Panc1 (cell line): ENCODE measurements around the gene GPHN. TPM values are rescaled to one million over a fixed set of nuclear protein-coding genes. Genes with fewer than 3 reads are reported as not detected.

Experiments used
- ATAC-seq: fragments of 200-7000 bp; cut with Tn5 transposase; 2 replicates; pipeline ENCODE4 v1.9.1; 2020; ENCODE audit warnings: mild to moderate bottlenecking, moderate library complexity
- BruUV-seq: library from RNA; stranded (reverse); fragments of 400-500 nt; replicated peaks from 2 replicates; lab custom pipeline; 2021; lab: Mats Ljungman, UMichigan
- CTCF ChIA-PET: fragments of 300-600 bp; sonication (Branson Sonifier 250); formaldehyde crosslinking; loops from one replicate; lab custom pipeline; 2022; ENCODE audit warnings: antibody characterized with exemption; lab: Charles Lee
- POLR2A ChIA-PET: fragments of 300-600 bp; sonication (Branson Sonifier 250); formaldehyde crosslinking; loops from one replicate; lab custom pipeline; 2022; ENCODE audit warnings: antibody characterized with exemption; lab: Charles Lee
- DNase-seq: peaks from one replicate; pipeline ENCODE4 v3.0.0-alpha.2; 2010; ENCODE audit warnings: low read depth, low spot score
- H3K27ac ChIP-seq: 2 replicates; pipeline ENCODE4 v1.5.1; 2011; ENCODE audit warnings: mild to moderate bottlenecking, low read length, inconsistent platforms
- H3K27me3 ChIP-seq: fragments of 200-500 bp; sonication (Bioruptor generic); 2 replicates; pipeline ENCODE4 v1.6.0; 2014; ENCODE audit warnings: low read length, inconsistent platforms; ENCODE audit not compliant: control insufficient read depth, insufficient read depth
- H3K36me3 ChIP-seq: fragments of 200-500 bp; sonication (Bioruptor generic); 2 replicates; pipeline ENCODE4 v1.5.1; 2014; ENCODE audit warnings: inconsistent platforms, mild to moderate bottlenecking, low read length, moderate library complexity; ENCODE audit not compliant: control insufficient read depth, insufficient read depth
- H3K4me1 ChIP-seq: 2 replicates; pipeline ENCODE4 v1.5.1; 2011; ENCODE audit warnings: inconsistent platforms, mild to moderate bottlenecking, low read length, moderate library complexity; ENCODE audit not compliant: control insufficient read depth, insufficient read depth
- H3K4me3 ChIP-seq, 2 experiments: 2 replicates each; pipeline ENCODE4 v1.5.1; 2011 to 2012; ENCODE audit warnings: low read depth in 2 of 2, low read length in 2 of 2, mild to moderate bottlenecking in 2 of 2, inconsistent platforms in 1 of 2, moderate library complexity in 1 of 2
- H3K9me3 ChIP-seq: fragments of 200-500 bp; sonication (Bioruptor generic); 2 replicates; pipeline ENCODE4 v1.5.1; 2014; ENCODE audit warnings: low read depth, mild to moderate bottlenecking, inconsistent platforms, low read length, moderate library complexity; ENCODE audit not compliant: control insufficient read depth, insufficient read depth
- POLR2AphosphoS5 ChIP-seq: IDR thresholded peaks from 2 replicates; pipeline ENCODE4 v1.6.1; 2012; ENCODE audit warnings: mild to moderate bottlenecking, low read depth, low read length, moderate library complexity
- SIN3A ChIP-seq: IDR thresholded peaks from 2 replicates; pipeline ENCODE4 v1.6.1; 2012; ENCODE audit warnings: low read depth, mild to moderate bottlenecking, low read length, moderate library complexity, borderline replicate concordance; ENCODE audit not compliant: insufficient read depth
- TCF7L2 ChIP-seq: IDR thresholded peaks from 2 replicates; pipeline ENCODE4 v1.6.1; 2011; ENCODE audit warnings: mild to moderate bottlenecking, low read depth, low read length, inconsistent platforms
- in situ Hi-C: cut with HindIII; loops from 2 replicates; pipeline ENCODE4 v1.10.0; 2016; ENCODE audit warnings: low sequenced_read_pairs, low pct_unique_long_range_greater_than_20kb
- intact Hi-C: fragments of 100-400 bp; cut with micrococcal nuclease; formaldehyde crosslinking; loops from one replicate; pipeline ENCODE4 v1.10.0; 2022; ENCODE audit not compliant: unreplicated experiment
- total RNA-seq: library from RNA; stranded (reverse); gene quantifications from one replicate; pipeline ENCODE4 v1.2.1, GENCODE V29; 2021; ENCODE audit not compliant: unreplicated experiment
- TF ChIP-seq, protein P1 (sequence below): fragments of 450-650 bp; IDR thresholded peaks from 2 replicates; pipeline ENCODE4 v1.5.1; 2017; ENCODE audit warnings: mild to moderate bottlenecking
- TF ChIP-seq, protein P2 (sequence below), 2 experiments: IDR thresholded peaks; 2 replicates each; pipeline ENCODE4 v1.6.1; 2011 to 2012; ENCODE audit warnings: low read depth in 2 of 2, control low read depth in 1 of 2, low read length in 1 of 2, mild to moderate bottlenecking in 1 of 2, moderate library complexity in 1 of 2; ENCODE audit not compliant: insufficient read depth in 1 of 2

The GPHN gene
- total RNA-seq, 1 experiment from 2014 or later: 26.6 TPM

GRCh38 chr14:66802962-66803361 is 295.0 kb downstream of the GPHN start:
- CTCF ChIA-PET: no interaction called here

DNA sequence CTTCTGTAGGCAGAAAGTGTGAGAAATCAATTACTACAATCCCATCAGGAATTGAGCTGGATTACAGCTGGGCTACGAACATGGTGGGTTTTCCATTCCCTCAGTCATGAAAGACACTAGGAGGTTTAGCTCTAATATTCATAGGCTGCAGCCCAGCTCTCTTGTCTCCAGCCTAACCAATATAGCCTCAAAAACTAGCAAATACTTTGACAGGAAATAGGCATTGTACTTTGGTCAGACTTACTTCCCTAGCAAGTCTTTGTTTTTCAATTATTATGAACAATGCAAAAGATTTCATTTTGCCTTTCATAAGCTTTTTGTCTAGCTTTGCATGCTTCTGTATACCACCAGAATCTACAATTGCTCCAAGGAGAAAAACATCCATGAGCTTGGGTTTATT is 296.2 kb downstream of the GPHN start:
- DNase-seq: no peak
- no peak overlapping the region for H3K27ac ChIP-seq
- H3K4me3 ChIP-seq: no peak overlapping the region
- BruUV-seq: no TSS peak
- H3K27me3 ChIP-seq: no peaks in the 10 kb centered on the region
- no peaks in the 10 kb centered on the region for H3K4me1 ChIP-seq
- in situ Hi-C loops: no loop called here
- no peaks in the 10 kb centered on the region for H3K9me3 ChIP-seq
- TF ChIP-seq, protein P1, sequence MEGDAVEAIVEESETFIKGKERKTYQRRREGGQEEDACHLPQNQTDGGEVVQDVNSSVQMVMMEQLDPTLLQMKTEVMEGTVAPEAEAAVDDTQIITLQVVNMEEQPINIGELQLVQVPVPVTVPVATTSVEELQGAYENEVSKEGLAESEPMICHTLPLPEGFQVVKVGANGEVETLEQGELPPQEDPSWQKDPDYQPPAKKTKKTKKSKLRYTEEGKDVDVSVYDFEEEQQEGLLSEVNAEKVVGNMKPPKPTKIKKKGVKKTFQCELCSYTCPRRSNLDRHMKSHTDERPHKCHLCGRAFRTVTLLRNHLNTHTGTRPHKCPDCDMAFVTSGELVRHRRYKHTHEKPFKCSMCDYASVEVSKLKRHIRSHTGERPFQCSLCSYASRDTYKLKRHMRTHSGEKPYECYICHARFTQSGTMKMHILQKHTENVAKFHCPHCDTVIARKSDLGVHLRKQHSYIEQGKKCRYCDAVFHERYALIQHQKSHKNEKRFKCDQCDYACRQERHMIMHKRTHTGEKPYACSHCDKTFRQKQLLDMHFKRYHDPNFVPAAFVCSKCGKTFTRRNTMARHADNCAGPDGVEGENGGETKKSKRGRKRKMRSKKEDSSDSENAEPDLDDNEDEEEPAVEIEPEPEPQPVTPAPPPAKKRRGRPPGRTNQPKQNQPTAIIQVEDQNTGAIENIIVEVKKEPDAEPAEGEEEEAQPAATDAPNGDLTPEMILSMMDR: no peak
- TF ChIP-seq TCF7L2 (no peak), POLR2AphosphoS5 (no peak), SIN3A (no peak)
- TF ChIP-seq, protein P2, sequence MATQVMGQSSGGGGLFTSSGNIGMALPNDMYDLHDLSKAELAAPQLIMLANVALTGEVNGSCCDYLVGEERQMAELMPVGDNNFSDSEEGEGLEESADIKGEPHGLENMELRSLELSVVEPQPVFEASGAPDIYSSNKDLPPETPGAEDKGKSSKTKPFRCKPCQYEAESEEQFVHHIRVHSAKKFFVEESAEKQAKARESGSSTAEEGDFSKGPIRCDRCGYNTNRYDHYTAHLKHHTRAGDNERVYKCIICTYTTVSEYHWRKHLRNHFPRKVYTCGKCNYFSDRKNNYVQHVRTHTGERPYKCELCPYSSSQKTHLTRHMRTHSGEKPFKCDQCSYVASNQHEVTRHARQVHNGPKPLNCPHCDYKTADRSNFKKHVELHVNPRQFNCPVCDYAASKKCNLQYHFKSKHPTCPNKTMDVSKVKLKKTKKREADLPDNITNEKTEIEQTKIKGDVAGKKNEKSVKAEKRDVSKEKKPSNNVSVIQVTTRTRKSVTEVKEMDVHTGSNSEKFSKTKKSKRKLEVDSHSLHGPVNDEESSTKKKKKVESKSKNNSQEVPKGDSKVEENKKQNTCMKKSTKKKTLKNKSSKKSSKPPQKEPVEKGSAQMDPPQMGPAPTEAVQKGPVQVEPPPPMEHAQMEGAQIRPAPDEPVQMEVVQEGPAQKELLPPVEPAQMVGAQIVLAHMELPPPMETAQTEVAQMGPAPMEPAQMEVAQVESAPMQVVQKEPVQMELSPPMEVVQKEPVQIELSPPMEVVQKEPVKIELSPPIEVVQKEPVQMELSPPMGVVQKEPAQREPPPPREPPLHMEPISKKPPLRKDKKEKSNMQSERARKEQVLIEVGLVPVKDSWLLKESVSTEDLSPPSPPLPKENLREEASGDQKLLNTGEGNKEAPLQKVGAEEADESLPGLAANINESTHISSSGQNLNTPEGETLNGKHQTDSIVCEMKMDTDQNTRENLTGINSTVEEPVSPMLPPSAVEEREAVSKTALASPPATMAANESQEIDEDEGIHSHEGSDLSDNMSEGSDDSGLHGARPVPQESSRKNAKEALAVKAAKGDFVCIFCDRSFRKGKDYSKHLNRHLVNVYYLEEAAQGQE (IDR thresholded peaks at IDR 0.05; ENCODE audit: insufficient read depth in 1 of 2, low read depth in 2 of 2, low read length in 1 of 2): no peak
- no peaks in the 10 kb centered on the region for H3K36me3 ChIP-seq
- intact Hi-C loops: no loop called here
- ATAC-seq: no peak
- ChIA-PET CTCF (no interaction called here), POLR2A (no interaction called here)

More at GRCh38 chr14:66802962-66803361, 295.0 kb downstream of the GPHN start:
- no peak overlapping the region for H3K27ac ChIP-seq
- H3K4me1 ChIP-seq: no peaks in the 10 kb centered on the region
- in situ Hi-C loops: no loop called here
- DNase-seq (no peak), ATAC-seq (no peak)
- TF ChIP-seq SIN3A (no peak), POLR2AphosphoS5 (no peak), TCF7L2 (no peak)
- TF ChIP-seq, protein P2 (IDR thresholded peaks at IDR 0.05; ENCODE audit: insufficient read depth in 1 of 2, low read depth in 2 of 2, low read length in 1 of 2): no peak
- TF ChIP-seq, protein P1: no peak
- H3K9me3 ChIP-seq: no peaks in the 10 kb centered on the region
- no TSS peak for BruUV-seq
- H3K4me3 ChIP-seq: no peak overlapping the region
- no peaks in the 10 kb centered on the region for H3K27me3 ChIP-seq
- POLR2A ChIA-PET: no interaction called here
- H3K36me3 ChIP-seq: no peaks in the 10 kb centered on the region
- intact Hi-C loops: no loop called here
